NCI-H2029 treated with DMSO at 0.1 percent for 48 hours (cell line): ENCODE results near the gene XPC.
"Not testable (repeated sequence)": the region's sequence is repeated elsewhere in the genome, so short reads cannot be mapped to it uniquely, and the experiment has no call there.

Source experiments
- DNase-seq: peaks from one replicate; lab custom pipeline; 2025; lab: John Stamatoyannopoulos, UW

The XPC gene

DNA sequence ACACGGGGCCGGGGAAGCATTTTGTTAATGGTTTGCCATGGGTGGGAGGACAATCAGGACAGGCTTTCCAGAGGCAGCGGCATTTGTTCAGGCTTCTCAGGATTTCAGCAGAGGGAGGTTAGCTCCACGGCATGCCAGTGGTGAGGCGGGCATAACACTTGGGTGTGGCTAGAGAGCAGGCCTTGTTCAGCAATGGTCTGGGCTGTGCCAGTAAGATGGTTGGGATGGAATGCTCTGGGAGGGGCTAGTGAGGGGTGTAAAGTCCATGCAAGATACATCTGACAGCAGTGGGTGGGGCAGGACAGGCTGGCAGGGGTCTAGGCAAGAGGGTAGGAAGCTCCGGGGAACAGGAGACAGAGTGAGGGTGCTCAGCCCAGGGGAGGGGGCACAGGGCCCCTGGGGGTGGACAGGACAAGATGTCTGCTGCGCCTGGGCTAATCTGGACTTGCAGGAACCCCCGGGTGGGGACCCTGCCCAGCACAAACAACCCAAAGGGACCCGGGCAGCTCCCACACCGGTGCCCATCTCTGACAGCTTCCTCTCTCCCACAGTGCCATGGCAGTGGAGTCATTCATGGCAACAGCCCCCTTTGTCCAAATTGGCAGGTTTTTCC, 45.1 kb downstream of the XPC start:
- no peak for DNase-seq

DNA sequence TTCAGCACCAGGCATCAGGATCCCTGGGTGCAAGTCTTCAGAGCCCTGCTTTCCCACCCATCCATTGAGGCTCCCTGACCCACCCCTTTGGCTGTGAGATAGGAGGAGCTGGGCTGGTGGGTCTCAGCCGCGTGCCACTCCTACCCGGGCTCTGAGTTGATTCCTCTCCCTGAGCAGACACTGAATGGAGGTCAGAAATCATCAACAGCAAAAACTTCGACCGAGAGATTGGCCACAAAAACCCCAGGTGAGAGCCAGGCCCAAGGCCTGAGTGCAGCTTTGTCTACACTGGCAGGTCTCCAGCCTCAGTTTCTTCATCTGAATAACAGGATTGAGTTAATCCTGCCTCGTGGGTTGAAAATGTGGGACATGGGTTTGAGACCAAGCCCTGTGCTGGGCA, 45.7 kb downstream of the XPC start:
- no peak for DNase-seq

DNA sequence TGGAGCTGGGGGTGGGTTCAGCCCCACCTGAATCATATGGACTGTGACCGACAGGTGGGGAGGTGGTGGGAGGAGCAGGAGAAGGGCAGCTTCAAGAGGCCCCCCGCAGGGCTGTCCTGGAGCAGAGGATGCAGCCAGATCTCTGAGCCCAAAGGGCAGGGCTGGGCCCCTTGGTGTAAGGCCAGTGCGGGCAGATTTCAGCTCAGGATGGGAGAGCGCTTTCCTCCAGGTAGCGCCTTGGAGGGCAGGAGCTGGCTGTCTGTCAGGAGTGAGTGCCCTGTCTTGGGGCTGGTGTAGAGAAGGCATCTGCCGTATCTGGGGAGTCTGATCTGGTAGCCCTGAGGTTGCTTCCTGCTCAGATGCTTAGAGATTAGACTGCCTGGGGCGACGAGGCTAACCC, 46.3 kb downstream of the XPC start:
- DNase-seq = no peak

DNA sequence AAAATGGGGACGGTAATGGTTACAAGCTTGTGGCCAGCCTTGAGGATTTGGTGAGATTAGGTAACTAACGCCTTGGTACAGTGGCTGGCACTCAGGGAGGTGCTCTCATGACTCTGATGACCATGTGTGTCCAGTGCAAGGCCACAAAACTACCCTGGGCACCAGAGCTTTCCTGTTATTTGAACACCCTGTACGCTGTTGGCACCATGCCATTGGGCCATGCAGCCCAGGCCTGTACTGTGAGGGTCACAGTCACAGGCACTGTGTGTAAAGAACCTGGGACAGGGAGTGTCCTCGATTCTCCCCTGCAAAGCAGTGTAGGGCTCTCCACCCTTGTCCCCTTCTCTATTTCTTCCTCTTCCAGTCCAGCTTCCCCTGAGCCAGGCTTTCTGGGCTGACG, 47.3 kb downstream of the XPC start:
- DNase-seq = no peak

DNA sequence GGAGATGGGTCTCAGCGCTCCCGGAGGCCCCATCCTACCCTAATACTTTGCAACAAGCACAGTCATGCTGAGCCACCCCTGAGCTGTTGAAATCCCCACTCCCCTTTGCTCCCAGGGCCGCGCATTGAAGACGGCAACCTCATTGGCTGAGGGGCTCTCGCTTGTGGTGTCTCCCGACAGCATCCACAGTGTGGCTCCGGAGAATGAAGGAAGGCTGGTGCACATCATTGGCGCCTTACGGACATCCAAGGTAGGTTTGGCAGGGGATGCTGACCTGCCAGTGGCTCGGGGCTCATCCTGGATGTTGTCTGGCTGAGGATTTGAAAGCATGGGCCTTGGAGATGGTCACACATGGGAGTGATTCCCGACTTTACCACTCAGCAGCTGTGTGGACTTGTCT, 47.7 kb downstream of the XPC start:
- DNase-seq = no peak

DNA sequence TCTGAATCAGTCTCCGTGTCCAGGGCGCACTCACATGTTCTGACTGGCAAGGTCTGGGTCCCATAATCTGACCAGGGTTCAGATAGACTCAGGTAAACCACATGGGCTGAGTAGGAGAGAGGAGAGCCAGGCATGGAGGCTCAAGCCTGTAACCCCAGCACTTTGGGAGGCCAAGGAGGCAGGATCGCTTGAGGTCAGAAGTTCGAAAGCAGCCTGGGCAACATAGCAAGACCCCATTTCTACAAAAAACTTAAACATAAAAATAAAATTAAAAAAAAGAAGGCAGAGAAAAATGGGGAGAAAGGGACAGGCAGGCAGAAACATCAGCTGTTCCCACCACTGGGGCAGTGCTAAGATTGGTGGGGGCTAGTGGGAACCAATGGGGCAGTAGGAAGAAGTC, 48.2 kb downstream of the XPC start:
- no peak for DNase-seq

DNA sequence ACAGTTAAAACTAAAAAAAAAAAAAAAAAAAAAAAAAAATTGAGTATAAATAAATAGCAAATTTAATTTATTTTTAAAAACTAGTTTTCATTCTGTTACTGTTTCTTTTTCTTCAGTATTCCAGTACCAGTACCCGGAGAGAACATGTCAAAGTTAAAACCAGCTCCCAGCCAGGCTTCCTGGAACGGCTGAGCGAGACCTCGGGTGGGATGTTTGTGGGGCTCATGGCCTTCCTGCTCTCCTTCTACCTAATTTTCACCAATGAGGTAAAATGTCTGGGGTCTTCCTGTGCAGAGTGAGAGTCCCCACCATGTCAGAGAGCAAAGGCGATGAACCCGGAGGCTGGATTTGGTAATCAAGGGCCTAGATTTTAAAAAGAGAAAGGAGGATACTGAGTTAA, 49.1 kb downstream of the XPC start:
- DNase-seq = no peak

DNA sequence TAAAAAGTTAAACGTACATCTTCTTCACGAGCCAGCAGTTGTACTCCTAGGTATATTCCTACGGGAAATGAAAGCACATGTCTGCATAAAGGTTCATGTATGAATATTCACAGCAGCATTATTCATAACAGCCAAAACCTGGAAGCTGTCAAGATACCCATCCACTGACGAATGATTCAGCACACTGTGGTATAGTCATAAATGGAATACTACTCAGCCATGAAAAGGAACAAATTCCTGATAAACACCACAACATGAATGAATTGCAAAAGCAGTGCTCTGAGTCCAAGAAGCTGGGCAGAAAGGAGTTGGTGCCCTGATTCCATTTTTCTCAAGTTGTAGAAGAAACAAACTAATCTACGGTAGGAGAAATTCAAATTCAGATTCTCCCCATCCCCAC, 49.7 kb downstream of the XPC start:
- DNase-seq = no peak

DNA sequence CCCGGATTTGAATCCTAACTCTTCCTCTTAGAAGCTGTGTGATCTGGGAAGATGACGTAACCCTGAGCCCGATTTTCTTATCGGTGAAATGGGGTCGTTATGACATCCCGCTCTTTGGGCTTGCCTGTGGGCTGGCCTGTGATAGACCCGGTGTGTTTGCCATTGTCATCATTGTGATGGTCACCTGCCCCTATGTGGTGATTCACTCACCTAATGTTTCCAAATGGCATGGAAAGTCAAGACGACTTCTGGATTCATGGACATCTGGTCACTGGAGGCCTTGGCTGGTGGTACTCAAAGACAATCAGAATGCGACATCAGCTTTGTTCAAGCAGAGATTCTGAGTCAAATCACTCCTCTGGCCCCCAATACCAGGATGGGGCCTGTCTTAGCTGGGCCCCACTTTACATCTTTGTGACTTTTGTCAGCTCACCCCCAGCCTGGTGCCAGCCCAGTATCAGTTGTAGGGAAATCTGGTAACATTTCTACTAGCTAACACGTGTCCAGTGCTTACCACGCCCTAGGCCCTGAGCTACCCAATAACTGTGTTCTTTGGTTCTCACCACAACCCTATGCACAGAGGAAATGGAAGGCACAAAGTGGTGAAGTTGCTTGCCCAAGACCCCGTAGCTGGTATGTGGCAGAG, 50.8 kb downstream of the XPC start:
- no peak for DNase-seq

DNA sequence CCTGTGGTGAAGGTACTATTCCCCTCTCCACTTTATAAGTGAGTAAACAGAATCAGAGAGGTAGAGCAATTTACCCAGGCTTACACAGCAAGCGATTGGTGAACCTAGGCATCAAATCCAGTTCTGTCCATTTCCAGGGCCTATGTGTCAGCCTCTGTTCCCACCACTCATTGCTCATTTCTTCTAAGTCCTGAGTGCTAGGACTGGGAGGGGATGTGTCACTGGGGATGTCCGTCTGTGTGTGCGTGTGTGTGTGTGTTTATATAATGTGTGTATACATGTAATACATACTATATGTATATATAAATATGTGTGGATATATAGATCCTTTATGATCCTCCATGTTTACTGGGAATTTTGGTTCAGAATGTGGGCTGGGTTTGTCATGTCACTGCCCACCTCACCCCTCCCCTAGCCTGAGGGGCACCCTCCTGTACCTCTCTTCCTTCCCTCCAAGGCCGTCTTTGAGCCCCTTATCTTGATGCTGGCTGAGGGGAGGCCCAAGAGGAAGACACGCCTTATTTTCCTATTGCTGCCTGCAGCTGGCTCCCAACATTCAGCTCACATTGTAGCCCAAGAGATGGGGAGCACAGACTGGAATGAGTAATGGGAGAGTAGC, 51.4 kb downstream of the XPC start:
- DNase-seq = no peak

DNA sequence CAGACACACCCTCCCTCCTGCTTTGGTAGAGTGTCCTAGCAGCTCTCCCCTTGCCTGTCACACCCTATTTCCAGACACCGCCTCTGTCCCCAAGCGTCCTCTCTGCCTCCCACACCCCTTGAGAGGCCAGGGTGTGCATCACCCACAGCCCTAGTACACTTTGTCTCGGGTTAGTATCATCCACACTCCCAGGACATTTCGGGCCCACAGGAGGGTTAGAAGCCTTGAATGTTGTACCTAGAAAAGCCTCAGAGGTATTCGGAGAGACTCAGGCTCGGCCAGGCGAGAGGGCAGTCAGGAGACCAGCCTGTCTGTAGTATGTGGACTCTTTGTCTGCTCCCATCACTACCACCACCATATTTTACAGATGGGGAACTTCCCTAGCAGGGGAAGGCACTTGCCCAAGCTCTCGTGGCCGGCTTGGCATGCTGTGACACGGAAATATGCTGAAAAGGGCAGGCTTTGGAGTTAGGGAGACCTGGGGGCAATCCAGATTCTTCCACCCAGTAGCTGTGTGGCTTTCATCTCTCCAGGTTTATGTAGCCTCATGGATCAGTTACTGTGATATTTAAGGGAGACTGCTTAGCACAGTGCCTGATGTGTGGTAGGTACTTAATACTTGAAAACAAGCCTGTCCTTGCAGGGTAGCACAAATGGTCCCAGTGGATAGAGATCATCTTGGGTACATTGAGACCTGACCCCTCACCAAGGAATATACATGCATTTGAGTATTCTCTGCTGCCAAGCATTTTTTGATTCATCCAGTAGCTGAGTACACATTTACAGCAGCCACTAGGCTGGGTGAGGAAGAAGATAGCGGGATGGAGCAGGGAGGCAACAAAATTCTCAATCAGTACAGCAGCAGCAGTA, 52.1 kb downstream of the XPC start:
- DNase-seq = no peak

DNA sequence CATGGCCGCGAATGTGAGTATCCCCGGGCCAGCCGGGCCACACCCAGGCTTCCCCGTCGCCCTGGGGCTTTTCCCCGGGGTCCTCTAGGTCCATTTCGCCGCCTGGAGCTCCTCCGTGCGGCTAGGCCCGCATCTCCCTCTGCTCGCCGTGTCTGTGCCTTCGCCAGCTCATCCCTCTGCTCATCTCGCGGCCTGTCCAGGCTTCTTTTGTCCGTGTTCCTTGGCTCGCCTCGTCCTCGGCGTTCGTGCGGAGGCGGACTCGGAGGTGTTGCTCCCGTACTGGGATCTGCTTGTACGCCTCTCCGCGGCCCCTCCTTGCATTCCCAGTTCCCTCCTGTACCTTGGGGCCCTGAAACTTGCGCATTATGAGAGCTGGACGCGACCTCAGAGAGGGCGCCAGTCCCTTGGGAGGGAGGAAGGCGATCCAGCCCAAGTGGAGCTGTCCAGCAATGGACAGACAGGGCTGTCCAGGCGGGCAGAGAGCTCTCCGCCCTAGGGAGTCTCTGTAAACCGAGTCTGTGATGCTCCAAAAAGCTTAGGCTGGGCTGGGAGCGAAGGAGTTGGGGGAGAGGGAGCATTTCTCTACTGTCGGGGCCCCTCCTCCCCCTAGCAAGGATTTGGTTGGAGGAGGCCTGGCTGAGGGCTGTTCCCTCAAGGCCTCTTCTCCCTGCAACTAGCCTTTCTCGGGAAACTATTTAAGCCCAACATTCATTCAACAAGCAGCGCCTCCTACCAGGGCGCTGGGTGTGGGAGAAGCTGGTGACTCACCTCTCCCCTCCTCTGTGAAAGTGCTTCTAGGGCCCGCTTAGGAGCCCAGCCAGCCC, 53.0 kb downstream of the XPC start:
- no peak for DNase-seq

DNA sequence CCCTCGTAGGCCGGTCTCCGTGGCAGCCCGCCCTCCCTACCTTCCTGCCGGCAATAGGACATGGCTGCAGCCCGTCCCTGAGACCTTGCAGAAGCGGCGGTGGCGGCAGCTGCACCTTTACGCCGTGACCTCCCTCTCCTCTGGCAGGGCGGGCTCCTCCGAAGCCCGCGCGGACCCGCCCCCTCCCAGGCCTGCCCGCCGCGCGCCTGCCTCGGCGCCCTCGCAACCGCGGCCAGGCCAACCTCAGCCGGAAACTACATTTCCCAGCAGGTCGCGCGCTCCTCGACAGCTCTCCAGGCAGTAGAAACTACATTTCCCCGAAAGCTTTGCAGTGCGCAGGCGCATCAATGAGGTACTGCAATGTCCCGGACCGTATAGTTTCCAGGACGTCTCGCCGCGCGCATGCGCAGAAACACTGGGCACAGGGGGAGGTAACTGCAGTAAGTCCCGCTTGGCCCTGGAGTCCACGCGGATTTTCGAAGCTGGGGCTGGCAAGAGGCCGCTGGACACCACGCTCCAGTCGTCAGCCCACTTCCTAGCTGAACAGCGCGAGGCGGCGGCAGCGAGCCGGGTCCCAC, 53.7 kb downstream of the XPC start, which contains the start of the genes CHCHD4 and TMEM43:
TSS of gene CHCHD4 (minus strand) at position 256 of the 578 bp plus-strand sequence. CDS start at position 62, 194 bp downstream.
TSS of gene TMEM43 (plus strand) at position 438 of the 578 bp plus-strand sequence. CDS start 142 bp downstream, outside the sequence.
- DNase-seq = peak; percentile 97

DNA sequence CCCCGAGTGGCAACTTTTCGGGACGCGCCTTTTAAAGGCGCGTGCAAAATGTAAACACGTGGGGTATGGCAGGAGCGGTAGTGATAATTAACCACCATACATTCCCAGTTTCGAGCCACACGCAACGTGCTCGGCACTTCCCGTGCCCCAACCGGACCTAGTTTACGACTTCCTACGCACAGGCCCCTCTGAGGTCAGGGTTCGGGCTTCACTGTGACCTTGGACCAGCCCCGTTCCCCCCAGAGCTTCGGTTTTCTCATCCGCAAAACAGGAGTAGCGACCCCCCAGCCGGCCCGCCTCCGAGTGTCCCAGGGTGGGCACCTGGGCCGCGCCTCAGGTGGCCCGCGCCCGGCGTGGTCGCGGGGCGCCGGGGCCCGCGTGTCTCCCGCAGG, 54.2 kb downstream of the XPC start:
- peak; percentile 25 for DNase-seq

DNA sequence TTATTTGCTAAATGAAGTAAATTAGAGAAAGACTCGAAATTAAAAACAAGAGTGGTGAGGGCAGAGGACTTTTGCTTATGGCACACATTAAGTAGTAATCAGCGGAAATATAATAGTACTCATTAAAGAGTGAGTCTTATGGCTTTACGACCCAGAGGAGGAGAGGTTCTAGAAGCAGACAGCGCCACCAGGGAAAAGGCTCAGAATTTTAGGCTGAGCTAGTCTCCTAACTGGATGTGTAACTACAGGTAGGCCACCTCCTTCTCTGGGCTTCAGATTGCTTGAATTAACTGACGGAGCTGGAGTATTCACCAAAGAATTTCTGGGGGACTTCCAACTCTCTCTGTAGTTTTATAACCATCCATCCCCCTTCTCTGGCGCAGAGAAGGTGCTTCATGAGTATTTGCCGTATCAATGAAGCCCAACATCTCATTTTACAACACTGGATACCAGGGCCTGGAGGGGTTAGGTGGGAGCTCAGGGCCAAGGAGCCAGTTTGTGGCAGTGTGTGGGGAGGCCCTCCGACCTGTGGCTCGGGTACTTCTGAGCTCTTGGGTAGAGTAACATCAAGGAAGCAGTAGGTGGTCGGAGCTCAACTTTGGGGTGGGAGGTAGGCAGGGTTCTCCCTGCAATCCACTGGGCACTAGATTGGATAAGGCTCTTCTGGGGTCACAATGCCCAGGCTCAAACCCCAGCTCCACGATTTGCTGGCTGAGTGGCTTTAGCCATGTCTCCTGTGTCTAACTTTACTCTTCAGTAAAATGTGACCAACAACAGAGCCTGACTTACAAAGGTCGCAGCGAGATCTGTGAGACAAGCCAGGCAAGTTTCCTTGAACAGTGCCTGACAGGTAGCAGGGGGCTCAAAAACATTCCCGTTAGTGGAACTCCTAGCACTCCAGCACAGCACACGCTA, 54.8 kb downstream of the XPC start:
- no peak for DNase-seq

DNA sequence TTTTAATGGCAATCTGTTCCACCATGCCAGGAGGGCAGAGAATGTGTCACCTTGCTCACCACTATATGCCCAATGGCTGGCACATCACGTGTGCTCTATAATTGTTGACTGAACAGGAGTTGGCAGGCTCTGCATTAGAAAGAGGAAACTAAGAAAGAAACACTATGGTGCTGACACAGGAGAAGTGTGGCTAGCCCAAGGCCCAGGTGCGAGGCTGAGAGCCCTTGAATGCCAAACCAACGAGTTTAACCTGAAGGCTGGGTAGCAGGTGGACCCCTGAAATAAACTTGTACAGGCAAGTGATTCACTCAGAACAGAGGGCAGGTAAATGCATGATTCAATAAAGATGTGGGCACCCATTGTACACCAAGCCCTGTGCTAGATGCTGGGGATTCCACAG, 56.1 kb downstream of the XPC start:
- DNase-seq = peak; percentile 42

DNA sequence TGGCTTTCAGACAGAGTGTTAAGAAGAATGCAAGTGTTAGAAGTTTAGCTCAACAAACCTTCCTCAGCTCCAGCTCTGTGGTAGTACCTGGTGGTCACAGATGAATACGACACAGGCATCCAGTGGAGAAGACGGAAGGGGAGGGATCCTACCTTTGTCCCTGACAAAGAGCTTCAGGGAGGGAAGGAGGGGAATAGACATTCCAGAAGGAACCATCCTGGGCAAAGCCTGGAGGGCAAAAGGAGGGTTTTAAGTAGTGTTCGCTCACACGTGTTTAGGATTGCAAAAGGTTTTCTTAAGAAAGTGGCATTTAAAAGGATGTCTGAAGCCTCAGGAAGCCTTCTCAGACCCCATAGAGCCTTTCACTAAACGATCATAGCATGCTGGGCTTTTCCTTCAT, 56.5 kb downstream of the XPC start:
- no peak for DNase-seq

DNA sequence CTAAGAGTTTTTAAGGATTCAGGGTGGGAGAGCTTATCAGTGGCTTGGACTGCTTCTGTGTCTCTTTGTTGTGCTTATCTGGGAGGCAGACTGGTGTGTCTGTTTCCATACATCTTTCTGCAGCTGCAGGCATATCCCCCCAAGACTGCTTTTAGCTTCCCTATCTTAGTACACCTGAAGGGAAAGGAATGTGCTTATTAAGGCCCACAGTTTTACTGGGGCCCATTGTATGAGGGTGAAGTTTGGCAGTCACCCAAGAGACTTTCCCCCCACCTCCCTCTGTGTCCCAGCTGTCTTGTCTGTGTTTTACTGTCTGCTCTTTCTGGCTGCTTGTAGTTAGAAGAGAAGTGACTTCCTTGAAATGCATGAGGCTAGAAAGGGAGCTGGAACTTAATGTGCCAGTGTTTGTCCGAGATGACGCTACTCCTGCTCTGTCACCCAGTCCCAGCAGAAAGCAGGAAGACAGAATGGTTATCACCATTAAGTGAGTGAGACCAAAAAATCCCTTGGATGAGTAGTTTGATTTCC, 57.4 kb downstream of the XPC start:
- not testable (repeated sequence) for DNase-seq

DNA sequence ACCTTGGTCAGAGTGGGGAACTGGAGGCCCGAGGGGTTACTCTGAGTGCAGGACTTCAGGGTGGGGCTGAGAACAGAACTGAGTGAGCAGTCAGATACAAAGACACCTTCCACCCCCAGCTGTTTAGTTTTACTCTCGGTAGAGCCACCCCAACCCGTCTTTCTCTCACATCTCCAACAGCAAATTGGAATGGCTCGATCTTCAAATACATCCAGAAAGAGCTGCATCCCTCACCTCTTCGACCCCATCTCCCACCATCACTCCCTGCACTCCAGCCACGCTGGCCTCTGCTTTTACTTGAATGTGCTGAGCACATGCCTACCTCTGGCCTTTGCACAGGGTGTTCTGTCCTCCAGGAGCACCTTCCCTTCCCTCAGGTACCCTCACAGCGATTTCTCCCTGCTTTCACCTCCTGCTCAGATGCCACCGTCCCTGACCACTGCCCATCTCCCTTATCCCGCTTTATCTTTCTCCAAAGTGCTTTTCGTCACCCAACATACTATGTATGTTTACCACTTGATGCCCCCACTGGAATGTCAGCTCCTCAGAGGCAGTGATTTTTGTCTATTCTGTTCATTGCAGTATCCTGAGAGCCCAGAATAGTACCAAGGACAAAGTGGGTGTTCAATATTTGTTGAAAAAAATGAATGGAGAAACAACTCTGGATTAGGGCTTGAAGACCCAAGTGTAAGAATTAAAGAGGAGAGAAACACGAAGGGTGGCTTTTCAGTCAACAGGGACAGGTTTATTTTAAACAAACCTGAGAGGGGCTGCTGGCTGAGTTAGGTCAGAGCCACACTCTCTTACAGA, 58.1 kb downstream of the XPC start:
- no peak for DNase-seq
